ENCODE measurements around the gene PTTG1IP2.

PTTG1IP2 gene

DNA sequence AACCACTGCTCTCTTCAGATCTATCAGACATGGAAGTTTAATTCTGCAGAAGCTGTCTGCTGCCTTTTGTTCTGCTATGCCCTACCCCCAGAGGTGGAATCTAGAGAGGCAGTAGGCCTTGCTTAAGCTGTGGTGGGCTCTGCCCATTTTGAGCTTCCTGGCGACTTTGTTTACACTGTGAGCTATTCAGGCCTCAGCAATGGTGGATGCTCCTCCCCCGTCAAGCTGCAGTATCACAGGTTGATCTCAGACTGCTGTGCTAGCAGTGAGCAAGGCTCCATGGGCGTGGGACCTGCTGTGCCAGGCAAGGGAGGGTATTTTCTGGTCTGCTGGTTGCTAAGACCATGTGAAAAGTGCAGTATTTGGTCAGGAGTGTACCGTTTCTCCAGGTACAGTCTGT, 81.6 kb downstream of the PTTG1IP2 start:
- Histone ChIP-seq H3K4me3 (ENCODE audit: low read depth, low read length) (no peak overlapping the region), H3K36me3 (replicated peaks) (no peaks in the 10 kb centered on the region), H3K27me3 (replicated peaks) (no peaks in the 10 kb centered on the region), H3K27ac (no peak overlapping the region)
- no peak for DNase-seq
- in situ Hi-C loops (cut with HindIII; ENCODE audit: low pct_ligation_motif_present, low sequenced_read_pairs): no loop called here
- TF ChIP-seq, protein P1, sequence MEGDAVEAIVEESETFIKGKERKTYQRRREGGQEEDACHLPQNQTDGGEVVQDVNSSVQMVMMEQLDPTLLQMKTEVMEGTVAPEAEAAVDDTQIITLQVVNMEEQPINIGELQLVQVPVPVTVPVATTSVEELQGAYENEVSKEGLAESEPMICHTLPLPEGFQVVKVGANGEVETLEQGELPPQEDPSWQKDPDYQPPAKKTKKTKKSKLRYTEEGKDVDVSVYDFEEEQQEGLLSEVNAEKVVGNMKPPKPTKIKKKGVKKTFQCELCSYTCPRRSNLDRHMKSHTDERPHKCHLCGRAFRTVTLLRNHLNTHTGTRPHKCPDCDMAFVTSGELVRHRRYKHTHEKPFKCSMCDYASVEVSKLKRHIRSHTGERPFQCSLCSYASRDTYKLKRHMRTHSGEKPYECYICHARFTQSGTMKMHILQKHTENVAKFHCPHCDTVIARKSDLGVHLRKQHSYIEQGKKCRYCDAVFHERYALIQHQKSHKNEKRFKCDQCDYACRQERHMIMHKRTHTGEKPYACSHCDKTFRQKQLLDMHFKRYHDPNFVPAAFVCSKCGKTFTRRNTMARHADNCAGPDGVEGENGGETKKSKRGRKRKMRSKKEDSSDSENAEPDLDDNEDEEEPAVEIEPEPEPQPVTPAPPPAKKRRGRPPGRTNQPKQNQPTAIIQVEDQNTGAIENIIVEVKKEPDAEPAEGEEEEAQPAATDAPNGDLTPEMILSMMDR (IDR thresholded peaks at IDR 0.05; ENCODE audit: low read depth, low read length, missing control alignments): no peak

DNA sequence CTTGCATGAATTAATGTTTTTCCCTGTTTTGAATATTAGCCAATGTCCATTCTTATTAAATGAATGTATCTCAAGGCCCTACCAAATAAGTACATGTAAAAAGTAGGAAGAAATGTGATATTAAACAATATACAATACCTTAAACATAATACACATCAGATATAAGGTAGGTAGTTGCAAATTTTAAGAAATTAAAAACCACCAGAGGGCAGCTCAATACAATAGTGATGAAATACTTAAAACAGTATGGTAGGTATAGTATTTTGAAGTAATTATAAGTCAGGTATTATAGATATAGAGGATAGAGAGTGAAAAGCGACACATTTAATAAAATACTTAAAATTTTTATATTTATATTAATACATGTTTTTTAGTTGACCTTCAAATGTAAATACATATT, 83.1 kb downstream of the PTTG1IP2 start:
- no peak overlapping the region for H3K4me3 ChIP-seq (ENCODE audit: low read depth, low read length)
- H3K36me3 ChIP-seq (replicated peaks): no peaks in the 10 kb centered on the region
- H3K27me3 ChIP-seq (replicated peaks): no peaks in the 10 kb centered on the region
- H3K27ac ChIP-seq: no peak overlapping the region
- in situ Hi-C loops (cut with HindIII; ENCODE audit: low pct_ligation_motif_present, low sequenced_read_pairs): no loop called here
- no peak for DNase-seq
- TF ChIP-seq, protein P1 (IDR thresholded peaks at IDR 0.05; ENCODE audit: low read depth, low read length, missing control alignments): no peak

DNA sequence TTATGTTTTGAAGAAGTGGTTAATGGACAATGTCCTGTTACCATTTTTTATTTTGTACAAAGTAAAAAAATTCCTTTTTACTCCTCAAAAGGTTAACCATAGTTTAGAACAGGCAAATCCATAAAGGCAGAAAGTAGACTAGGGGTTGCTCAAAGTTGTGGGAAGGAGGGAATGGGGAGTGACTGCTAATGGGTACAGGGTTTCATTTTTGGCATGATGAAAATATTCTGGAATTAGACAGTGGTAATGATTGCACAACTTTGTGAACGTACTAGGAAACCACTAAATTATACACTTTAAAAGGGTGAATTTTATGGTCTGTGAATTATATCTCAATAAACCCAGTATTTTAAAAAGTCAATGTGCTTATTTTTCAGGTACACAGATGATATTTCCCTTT, 91.3 kb downstream of the PTTG1IP2 start:
- Histone ChIP-seq H3K27ac (no peak overlapping the region), H3K4me3 (ENCODE audit: low read depth, low read length) (no peak overlapping the region), H3K27me3 (replicated peaks) (no peaks in the 10 kb centered on the region), H3K36me3 (replicated peaks) (no peaks in the 10 kb centered on the region)
- TF ChIP-seq, protein P1 (IDR thresholded peaks at IDR 0.05; ENCODE audit: low read depth, low read length, missing control alignments): no peak
- in situ Hi-C loops (cut with HindIII; ENCODE audit: low pct_ligation_motif_present, low sequenced_read_pairs): no loop called here
- DNase-seq: no peak
